Activated CD4-positive, alpha-beta T cell treated with anti-CD3 and anti-CD28 coated beads, Interleukin-2, amount 50 U/mL, for 1 hour (primary cell): ENCODE results near the gene ARHGEF25.
"Not testable (repeated sequence)": the region's sequence is repeated elsewhere in the genome, so short reads cannot be mapped to it uniquely, and the experiment has no call there.

Source experiments
- DNase-seq: peaks from one replicate; pipeline ENCODE4 v3.0.0-alpha.2; 2020

ARHGEF25 gene

DNA sequence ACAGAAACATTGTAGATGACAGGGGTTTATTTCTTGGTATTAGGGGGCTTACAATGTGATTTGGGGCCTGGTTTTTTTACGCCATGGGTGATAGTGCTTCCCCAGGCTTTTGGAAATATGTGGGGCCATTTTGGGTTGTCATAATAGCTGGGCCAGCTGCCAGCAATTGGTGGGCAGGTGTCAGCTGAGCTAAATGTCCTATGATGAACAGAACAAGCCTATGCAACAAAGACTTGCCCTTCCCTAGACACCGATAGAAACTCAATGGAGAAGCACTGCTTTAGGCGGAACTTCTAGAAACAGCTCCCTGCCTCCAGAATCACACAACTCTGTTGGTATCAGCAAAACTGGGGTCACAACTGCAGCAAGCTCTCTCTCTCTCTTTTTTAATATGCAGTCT lies 26.9 kb downstream of the ARHGEF25 start:
- no peak for DNase-seq

DNA sequence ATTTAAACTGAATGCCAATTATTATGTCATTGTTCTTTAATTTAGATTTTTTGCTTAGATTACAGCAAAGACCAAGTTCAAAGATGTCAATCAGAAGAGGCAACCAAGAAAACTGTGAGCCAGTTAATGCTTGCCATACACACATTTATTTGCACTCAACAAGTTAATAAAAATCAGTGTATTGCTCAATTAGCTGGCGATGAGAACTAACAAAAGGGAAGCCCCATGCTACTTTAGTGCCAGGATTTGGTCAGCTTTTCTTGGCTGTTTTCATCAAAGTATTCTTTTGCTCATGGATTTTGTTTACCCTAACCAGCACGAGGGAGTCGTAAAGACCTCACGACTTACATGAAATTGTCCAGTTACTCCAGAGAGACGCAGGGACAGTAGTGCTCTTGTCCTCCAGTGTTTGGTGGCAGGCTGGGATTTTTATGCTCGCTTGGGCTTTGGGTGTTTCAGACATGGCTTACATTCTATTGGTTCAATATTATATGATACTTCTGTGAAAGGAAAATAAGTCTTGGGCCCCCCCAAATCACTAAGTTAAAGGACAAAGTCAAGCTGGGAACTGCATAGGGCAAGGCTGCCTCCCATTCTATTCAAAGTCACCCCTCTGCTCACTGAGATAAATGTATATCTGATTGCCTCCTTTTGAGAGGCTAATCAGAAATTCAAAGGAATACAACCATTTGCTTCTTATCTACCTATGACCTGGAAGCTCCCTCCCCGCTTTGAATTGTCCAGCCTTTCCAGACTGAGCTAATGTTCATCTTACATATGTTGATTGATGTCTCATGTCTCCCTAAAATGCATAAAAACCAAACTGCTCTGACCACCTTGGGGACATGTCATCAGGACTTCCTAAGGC lies 29.2 kb downstream of the ARHGEF25 start:
- DNase-seq, result no peak

DNA sequence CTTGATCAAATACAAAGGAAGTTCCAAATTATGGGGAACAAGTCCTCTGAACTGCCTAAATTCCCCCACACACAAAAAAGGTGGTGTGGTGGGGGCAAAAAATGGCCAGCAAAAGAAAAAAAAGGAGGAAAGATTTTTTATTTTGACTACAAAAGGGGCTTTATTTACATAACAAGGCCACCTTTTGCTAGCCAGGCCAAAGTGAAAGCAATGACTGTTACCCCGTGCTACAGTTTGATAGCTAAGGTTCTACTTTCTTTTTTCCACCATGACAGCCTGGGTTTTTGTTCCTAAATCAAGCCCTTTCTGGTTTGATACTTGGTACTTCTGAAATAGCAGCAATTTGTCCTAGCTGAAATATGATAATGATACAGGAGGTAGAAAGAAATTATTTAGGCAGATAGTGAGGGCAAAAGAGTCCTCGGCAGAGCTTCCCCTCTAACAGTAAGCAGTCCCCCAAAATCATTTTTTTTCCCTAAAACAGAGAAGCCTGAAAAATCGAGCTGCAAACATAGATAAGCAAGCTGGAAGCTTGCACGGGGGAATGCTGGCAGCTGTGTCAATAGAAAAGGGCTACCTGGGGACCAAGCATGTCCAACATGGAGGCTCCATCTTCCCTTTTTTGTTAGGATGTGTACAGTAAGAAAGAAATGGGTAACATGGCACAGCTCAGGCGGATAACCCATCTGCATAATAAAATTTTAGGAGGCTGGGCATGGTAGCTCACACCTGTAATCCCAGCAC lies 30.6 kb downstream of the ARHGEF25 start:
- no peak for DNase-seq

DNA sequence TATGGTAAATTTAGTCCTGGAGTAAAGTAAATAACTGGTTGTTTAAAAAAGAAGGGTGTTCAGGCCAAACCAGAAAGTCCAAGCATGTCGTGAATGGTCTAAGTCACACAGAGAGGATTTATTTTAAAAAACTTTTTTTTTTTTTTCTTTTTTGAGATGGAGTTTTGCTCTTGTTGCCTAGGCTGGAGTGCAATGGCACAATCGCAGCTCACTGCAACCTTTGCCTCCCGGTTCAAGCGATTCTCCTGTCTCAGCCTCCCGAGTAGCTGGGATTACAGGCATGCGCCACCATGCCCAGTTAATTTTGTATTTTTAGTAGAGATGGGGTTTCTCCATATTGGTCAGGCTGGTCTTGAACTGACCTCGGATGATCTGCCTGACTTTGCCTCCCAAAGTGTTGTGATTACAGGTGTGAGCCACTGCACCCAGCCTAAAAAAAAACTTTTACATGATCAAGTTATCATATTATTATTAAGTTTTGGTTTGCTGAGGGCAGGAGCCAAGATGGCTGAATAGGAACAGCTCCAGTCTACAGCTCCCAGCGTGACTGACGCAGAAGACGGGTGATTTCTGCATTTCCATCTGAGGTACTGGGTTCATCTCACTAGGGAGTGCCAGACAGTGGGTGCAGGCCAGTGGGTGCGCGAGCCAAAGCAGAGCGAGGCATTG lies 34.9 kb downstream of the ARHGEF25 start:
- not testable (repeated sequence) for DNase-seq

DNA sequence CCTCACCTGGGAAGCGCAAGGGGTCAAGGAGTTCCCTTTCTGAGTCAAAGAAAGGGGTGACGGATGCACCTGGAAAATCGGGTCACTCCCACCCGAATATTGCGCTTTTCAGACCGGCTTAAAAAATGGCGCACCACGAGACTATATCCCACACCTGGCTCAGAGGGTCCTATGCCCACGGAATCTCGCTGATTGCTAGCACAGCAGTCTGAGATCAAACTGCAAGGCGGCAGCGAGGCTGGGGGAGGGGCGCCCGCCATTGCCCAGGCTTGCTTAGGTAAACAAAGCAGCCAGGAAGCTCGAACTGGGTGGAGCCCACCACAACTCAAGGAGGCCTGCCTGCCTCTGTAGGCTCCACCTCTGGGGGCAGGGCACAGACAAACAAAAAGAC lies 35.4 kb downstream of the ARHGEF25 start:
- DNase-seq, result not testable (repeated sequence)

DNA sequence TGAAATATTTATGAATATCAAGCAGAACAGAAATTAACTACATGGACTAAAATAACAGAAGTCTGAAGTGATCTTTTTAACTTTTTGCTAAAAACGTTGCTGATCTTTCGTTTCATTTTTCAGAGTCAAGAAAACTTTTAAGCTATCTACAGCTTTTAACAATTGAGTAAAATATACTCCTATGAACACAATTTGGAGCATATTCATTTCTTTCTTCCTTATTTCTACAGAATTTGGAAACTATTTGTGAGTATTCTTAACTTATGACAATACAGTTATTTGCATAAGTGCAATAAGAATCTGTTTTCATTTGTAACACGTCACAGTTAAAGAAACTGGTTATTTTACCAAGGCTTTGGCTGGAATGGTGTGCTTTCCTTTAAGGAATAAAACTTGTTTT lies 42.8 kb downstream of the ARHGEF25 start:
- no peak for DNase-seq

DNA sequence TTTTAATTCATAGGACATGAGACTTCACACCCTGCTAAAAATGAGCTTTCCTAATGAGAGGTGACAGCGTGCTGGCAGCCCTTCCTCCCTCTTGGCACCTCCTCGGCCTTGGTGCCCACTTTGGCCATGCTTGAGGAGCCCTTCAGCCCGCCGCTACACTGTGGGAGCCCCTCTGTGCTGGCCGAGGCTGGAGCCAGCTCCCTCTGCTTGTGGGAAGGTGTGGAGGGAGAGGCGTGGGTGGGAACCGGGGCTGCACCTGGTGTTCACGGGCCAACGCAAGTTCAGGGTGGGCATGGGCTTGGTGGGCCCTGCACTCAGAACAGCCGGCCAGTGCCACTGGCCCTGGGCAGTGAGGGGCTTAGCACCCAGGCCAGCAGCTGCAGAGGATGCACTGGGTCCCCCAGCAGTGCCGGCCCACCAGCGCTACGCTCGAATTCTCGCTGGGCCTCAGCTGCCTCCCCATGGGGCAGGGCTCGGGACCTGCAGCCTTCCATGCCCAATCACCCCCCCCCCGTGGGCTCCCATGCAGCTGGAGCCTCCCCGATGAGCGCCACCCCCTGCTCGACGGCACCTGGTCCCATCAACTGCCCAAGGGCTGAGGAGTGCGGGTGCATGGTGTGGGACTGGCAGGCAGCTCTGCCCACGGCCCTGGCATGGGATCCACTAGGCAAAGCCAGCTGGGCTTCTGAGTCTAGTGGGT lies 44.5 kb downstream of the ARHGEF25 start:
- no peak for DNase-seq

DNA sequence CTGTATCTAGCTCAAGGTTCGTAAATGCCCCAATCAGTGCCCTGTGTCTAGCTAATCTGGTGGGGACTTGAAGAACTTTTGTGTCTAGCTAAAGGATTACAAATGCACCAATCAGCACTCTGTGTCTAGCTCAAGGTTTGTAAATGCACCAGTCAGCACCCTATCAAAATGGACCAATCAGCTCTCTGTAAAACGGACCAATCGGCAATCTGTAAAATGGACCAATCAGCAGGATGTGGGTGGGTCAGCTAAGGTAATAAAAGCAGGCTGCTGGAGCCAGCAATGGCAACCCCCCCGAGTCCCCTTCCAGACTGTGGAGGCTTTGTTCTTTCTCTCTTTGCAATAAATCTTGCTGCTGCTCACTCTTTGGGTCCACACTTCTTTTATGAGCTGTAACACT lies 45.2 kb downstream of the ARHGEF25 start:
- DNase-seq, result not testable (repeated sequence)

DNA sequence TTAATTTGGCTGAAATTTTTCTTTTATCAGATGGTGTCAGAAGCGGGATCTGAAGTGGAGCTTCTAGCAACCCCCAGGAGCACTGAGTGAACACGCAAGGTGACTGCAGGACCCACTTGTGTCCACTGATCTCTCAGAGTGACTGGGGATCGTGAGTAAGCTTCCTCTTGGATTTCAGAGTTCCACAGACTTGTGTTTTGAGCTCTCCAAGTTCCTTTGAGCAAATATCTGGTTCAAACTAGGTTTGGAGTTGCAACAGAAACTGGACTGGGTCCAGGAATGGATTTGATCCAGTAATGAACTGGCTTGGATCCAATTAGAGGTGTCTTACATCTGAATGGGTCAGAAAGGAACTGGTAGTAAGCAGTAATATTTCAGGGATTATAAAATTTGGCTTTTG lies 46.5 kb downstream of the ARHGEF25 start:
- DNase-seq, result no peak

DNA sequence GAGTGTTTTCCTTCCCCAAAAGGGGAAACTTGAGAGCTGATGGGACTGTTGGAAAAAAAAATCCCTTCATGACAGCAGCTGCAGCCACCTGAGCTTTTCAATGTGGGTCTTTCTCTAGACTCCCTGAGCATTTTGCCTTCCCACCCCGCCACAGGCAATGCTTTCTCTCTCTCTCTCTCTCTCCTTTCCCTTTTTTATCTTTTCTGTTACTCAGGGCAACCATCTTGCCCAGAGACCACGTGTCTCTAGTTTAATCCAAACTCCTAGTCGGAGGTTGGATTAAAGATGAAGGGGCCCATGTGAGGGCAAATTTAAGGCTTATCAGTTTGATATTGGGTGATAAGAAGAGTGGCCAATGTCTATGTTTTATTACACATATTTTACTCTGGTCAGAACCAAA lies 47.7 kb downstream of the ARHGEF25 start:
- DNase-seq, result no peak

DNA sequence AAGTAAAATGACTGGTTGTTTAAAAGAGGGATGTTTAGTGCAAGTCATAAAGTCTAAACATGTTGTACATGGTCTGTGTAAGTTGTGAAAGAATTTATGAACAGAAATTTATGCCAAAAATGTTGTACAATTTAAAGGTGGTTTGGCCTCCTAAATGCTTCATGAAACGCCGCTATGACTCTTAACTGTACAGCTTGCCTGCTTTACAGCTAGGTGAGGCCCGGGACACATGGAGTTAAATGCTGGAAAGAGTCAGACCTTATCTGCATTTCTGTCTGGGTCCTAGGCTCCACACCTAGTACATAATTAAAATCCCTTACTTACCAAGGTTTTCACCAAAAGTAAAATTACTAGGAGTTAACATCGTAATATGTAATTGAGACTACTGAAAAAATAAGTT lies 50.1 kb downstream of the ARHGEF25 start:
- DNase-seq, result no peak

DNA sequence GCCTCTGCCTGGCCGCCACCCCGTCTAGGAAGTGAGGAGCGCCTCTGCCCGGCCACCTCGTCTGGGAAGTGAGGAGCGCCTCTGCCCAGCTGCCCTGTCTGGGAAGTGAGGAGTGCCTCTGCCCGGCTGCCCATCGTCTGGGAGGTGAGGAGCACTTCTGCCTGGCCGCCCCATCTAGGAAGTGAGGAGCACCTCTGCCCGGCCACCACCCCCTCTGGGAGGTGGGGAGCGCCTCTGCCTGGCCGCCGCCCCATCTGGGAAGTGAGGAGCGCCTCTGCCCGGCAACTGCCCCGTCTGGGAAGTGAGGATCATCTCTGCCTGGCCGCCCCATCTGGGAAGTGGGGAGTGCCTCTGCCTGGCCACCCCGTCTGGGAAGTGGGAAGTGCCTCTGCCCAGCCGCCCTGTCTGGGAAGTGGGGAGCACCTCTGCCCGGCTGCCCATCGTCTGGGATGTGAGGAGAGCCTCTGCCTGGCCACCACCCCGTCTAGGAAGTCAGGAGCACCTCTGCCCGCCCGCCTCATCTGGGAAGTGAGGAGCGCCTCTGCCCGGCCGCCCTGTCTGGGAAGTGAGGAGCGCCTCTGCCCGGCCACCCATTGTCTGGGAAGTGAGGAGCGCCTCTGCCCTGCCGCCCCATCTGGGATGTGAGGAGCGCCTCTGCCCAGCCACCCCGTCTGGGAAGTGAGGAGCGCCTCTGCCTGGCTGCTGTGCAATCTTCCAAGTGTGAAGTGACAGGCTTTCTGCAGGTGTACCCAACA lies 54.0 kb downstream of the ARHGEF25 start:
- not testable (repeated sequence) for DNase-seq
